ENCODE data around the gene ANO7.

The ANO7 gene

DNA sequence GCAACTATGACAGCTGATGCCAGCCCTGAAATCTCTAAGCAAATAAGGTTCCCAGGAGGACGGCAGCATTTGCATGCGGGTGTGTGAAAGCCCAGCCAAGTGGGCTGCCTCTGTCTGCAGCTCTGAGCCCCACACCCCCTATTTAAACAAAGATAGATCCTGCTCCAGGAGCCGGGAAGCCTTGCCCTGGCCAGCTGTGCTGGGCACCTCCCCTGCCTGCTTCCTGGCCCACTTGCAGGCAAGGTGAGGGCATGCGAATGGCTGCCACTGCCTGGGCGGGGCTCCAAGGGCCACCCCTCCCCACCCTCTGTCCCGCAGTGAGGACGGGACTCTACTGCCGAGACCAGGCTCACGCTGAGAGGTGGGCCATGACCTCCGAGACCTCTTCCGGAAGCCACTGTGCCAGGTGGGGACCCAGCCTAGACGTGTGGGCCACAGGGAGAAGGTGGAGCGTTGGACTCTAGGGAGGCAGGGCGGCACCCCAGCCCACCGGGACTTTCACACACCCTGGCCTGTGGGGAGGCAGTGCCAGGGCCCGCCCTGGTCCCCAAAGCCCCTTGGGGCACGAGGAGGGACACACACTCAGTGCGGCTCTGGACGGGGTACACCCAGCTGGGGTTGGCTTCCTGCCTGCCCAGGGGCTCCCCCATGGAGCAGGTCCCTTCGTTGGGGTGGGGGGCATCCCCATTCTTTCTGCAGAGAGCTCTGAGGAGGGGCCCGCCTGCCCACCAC, at the start of gene ANO7:
TSS of gene ANO7 (plus strand) at position 317 of the 732 bp plus-strand sequence. CDS start 1,387 bp downstream, outside the sequence.
- H3K27ac ChIP-seq (ENCODE audit: low read length), result no peak within 1 kb of the TSS

DNA sequence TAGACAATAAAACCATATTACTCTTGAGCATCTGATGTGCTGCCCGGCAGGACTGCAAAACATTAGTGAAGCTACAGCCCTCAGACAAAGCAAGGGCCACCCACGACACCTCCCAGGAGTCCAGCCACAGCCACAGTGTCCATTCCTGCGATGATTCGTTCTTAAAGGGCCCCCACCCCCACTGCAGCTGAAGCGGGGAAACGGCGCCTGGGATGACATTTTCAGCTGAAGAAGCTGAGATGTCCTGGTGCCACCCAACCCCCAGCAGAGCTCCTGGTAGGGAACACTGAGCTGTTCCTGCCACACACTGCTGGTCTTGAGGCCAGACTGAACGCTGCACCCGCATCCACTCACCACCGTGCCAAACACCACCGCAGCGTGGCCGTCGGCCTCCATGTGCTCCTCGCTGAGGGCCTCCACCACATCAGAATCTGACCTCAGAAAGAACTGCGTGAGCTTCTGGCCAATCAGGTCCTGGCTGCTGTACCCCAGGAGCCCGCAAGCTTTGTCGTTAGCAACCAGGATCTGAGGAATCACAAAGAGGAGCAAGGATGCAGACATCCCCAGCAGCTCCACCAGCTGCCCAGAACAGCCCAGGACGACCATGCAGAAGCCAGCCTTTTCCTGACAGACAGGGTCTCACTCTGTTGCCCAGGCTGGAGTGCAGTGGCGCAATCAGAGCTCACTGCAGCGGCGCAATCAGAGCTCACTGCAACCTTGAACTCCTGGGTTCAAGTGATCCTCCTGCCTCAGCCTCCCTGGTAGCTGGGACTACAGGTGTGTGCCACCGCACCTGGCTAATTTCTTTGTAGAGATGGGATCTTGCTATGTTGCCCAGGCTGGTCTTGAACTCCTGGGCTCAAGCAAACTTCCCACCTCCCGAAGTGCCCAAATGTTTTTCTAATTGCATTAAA, 48.7 kb upstream of the ANO7 start:
- peaks cover 75% of the 10 kb centered on the region for H3K36me3 ChIP-seq (ENCODE audit: insufficient read depth, low read length)
- H3K4me2 ChIP-seq (ENCODE audit: insufficient read depth, low read length), result no peak overlapping the region
- H4K20me1 ChIP-seq (ENCODE audit: insufficient read depth, low read length), result peaks cover 33% of the 10 kb centered on the region; the same call in 1 of the 2 replicates
- TF ChIP-seq CTCF (IDR thresholded peaks at IDR 0.05; ENCODE audit: borderline replicate concordance, extremely low read depth, low read length, poor library complexity, severe bottlenecking) (no peak), EZH2 (IDR thresholded peaks at IDR 0.05; ENCODE audit: borderline replicate concordance, low read depth, low read length, severe bottlenecking) (no peak)
- no peak overlapping the region for H3K4me3 ChIP-seq (ENCODE audit: low read depth in 1 of 2, low read length in 2 of 2)
- H3K79me2 ChIP-seq (ENCODE audit: insufficient read depth, low read length), result peaks cover 25% of the 10 kb centered on the region
- no peak overlapping the region for H3K27ac ChIP-seq (ENCODE audit: low read length)
- DNase-seq, result no peak
- no peak overlapping the region for H3K9ac ChIP-seq (ENCODE audit: low read depth, low read length)
- no peaks in the 10 kb centered on the region for H3K27me3 ChIP-seq (ENCODE audit: insufficient read depth, low read length, poor library complexity)
- no peak for ATAC-seq (ENCODE audit: insufficient read depth, low read depth)
- no peaks in the 10 kb centered on the region for H3K4me1 ChIP-seq (ENCODE audit: insufficient read depth, low read length)
- H3K9me3 ChIP-seq (ENCODE audit: insufficient read depth, low read length, severe bottlenecking), result no peaks in the 10 kb centered on the region
- H2AFZ ChIP-seq (ENCODE audit: low read depth, low read length), result no peak overlapping the region

More for the DNA sequence above, at the start of gene ANO7:
- Histone ChIP-seq H2AFZ (ENCODE audit: low read depth, low read length) (no peak within 1 kb of the TSS), H4K20me1 (ENCODE audit: insufficient read depth, low read length) (no peaks in the 10 kb centered on the region), H3K79me2 (ENCODE audit: insufficient read depth, low read length) (no peaks in the 10 kb centered on the region), H3K9me3 (ENCODE audit: insufficient read depth, low read length, severe bottlenecking) (no peaks in the 10 kb centered on the region), H3K4me2 (ENCODE audit: insufficient read depth, low read length) (no peak within 1 kb of the TSS), H3K9ac (ENCODE audit: low read depth, low read length) (no peak within 1 kb of the TSS), H3K4me1 (ENCODE audit: insufficient read depth, low read length) (no peaks in the 10 kb centered on the region), H3K27me3 (ENCODE audit: insufficient read depth, low read length, poor library complexity) (no peaks in the 10 kb centered on the region), H3K4me3 (ENCODE audit: low read depth in 1 of 2, low read length in 2 of 2) (no peak within 1 kb of the TSS), H3K36me3 (ENCODE audit: insufficient read depth, low read length) (no peaks in the 10 kb centered on the region)
- no peak for TF ChIP-seq EZH2 (IDR thresholded peaks at IDR 0.05; ENCODE audit: borderline replicate concordance, low read depth, low read length, severe bottlenecking)
- TF ChIP-seq CTCF (IDR thresholded peaks at IDR 0.05; ENCODE audit: borderline replicate concordance, extremely low read depth, low read length, poor library complexity, severe bottlenecking), result no peak
- DNase-seq (no peak), ATAC-seq (ENCODE audit: insufficient read depth, low read depth) (no peak)

DNA sequence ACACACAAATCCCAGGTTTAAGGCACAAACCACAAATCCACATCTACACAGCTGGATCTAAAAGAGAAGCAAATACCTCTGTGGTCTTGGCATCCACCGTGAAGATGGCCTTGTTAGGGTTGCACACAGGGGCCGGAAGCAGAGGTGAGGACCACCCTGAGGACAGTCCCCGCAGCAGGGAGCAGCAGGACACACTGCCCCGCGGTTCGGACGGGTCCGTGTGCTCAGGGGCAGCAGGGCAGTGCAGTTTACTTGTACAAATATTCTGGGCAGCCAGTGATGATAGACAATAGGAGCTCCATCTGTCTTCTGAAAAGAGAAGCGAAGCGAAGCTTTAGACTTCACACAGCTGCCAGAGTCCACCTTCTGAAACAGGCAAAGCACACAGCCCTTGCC, 48.0 kb upstream of the ANO7 start:
- no peak overlapping the region for H3K4me3 ChIP-seq (ENCODE audit: low read depth in 1 of 2, low read length in 2 of 2)
- no peak overlapping the region for H2AFZ ChIP-seq (ENCODE audit: low read depth, low read length)
- H3K4me2 ChIP-seq (ENCODE audit: insufficient read depth, low read length), result no peak overlapping the region
- no peaks in the 10 kb centered on the region for H3K4me1 ChIP-seq (ENCODE audit: insufficient read depth, low read length)
- peaks cover 33% of the 10 kb centered on the region; the same call in 1 of the 2 replicates for H4K20me1 ChIP-seq (ENCODE audit: insufficient read depth, low read length)
- ATAC-seq (ENCODE audit: insufficient read depth, low read depth) (no peak), DNase-seq (no peak)
- no peaks in the 10 kb centered on the region for H3K9me3 ChIP-seq (ENCODE audit: insufficient read depth, low read length, severe bottlenecking)
- peaks cover 68% of the 10 kb centered on the region for H3K36me3 ChIP-seq (ENCODE audit: insufficient read depth, low read length)
- H3K27ac ChIP-seq (ENCODE audit: low read length), result no peak overlapping the region
- no peak overlapping the region for H3K9ac ChIP-seq (ENCODE audit: low read depth, low read length)
- peaks cover 25% of the 10 kb centered on the region for H3K79me2 ChIP-seq (ENCODE audit: insufficient read depth, low read length)
- TF ChIP-seq CTCF (IDR thresholded peaks at IDR 0.05; ENCODE audit: borderline replicate concordance, extremely low read depth, low read length, poor library complexity, severe bottlenecking) (no peak), EZH2 (IDR thresholded peaks at IDR 0.05; ENCODE audit: borderline replicate concordance, low read depth, low read length, severe bottlenecking) (no peak)
- no peaks in the 10 kb centered on the region for H3K27me3 ChIP-seq (ENCODE audit: insufficient read depth, low read length, poor library complexity)

Data from DND-41 (cell line).